Measurements from ENCODE around the gene SLF2.

Gene SLF2

DNA sequence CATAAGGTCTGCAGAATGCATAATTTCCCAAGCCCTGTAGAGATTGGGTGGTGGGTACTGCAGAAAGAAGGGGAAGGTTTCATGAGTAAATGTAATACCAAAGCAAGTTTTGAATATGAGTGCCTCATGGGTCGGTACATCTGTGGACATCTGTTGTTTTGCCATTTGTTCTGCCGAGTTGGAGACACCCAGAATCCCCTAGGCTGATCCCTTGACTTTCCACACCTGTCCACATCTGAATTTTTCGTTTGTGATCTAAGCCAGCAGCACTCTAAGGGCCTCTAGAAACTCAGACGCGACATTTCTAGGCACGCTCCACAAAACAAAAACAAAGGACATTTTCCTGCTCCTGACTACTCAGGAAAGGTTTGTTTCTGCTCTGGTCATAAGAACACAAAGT, 11.7 kb upstream of the SLF2 start:
- no peak for DNase-seq

DNA sequence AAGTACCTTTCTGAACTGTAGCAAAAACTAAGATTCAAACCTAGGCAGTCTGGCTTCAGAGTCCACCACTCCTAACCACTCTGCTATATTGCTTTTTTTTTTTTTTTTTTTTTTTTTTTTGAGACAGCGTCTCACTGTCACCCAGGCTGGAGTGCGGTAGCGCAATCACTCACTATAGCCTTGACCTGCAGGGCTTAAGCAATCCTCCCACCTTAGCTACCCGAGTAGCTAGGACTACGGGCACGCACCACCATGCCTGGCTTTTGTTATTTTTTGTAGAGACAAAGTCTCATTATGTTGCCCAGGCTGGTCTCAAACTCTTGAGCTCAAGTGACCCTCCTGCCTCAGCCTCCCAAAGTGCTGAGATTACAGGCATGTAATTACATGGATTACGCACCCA, 10.1 kb upstream of the SLF2 start:
- DNase-seq, result no peak

DNA sequence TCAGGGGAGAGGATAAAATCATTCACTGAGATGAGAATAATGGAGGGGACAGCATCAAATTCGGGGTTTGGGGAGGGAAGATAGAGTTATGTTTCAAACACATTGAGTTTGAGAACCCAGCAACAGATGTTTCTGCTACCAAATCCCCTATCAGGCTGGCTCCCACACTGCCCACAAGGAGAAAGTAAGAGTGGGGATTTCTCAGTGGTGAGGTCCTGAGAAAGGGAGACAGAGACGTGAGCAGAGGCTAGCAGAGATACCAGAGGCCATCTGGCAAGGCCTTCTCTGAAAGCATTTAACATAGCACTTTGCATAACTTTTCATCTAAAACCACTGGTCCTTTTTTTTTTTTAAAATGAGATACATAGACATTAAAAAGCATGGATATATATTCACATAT, 7.8 kb upstream of the SLF2 start:
- no peak for DNase-seq

DNA sequence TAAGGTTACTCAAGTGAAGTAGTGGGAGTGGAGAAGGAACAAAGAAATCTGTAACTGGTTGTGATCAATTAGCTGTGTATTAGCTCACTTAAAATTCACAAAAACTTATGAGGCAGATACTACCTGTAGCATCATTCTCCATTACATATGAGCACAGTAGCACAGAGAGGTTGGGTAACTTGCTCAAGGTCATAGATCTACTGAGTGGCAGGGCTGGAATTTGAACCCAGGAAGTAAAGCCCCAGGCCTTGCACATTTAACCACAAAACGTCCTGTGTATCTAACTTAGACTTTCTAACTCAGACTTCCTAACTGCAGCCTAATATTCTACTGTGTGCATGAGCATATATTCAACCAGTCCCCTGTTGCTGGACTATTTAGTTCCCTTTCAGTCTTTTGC, 5.6 kb upstream of the SLF2 start:
- DNase-seq, result no peak

DNA sequence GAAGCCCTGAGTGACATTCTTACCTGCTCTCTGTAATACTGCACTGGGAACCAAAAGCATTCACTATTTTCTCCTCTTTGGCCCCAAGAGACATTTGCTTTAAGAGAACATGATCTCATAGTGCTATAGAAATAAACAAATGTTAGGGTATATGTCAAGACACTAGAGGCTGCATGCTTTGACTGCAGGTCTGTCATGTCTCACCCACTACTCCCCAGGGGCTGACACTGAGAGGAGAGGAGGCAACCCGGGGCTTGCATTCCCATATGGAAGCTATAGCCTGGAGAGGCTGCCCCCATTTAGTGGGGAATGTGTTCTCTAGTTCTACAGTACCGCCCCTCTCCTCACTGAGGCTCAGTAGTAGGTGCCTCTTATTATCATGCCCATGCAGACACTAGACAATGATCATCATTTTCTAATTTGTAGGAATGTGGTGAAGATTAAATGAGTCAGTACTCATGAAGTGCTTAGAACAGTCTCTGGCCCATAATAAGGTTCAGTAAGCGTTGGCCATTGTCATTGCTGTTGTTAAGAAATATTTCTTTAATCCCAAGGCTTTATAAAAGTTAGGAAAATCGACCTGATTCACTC, 4.9 kb upstream of the SLF2 start:
- DNase-seq, result no peak

DNA sequence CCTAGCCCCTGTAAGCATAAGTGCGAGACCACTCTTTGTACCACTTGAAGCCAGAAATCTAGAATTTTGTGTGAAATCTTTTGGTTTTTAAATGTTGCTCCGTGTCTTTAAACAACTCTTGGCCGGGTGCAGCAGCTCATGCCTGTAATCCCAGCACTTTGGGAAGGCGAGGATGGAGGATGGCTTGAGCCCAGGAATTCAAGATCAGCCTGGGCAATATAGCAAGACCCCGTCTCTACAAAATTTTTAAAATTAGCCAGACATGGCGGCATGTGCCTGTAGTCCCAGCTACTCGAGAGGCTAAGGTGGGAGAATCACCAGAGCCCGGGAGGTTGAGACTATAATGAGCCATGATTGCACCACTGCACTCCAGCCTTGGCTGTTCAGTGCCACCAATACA, 4.4 kb upstream of the SLF2 start:
- no peak for DNase-seq

DNA sequence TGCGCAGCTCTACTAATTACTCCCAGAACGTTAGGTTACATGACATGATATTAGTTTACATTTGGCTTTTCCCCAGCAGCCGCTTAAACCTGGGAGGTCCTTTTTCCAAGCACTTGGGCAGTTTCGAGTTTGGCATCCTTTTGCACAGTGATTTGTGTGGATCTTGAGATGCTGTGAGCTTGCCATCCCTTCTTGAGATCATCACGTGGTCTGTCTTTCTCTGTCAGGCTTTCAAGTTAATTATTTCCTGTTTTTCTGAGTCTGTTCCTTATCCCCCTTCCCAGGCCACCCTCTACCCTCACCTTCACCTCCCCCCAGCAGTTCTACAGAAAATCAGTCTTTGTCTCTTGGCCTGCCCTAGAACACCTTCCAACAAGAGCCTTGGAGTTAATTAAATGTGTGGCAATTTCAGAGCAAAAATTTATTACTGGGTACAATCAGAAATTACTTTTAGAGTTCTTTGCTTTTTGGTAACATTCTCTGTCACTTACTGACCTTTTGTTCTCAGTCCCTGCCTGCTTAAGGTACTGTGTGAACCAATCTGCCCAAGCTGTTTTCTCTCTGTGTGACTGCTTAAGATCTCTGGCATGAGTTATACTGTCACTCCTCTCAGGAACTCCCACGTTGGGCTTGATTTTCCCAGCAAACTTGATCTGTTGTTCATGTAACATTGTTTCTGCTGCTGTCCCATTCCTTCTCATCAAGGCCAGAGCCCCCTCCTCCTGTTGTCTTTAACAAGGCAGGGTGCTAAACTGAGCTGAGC, 3.1 kb upstream of the SLF2 start:
- peak; percentile 17 for DNase-seq

DNA sequence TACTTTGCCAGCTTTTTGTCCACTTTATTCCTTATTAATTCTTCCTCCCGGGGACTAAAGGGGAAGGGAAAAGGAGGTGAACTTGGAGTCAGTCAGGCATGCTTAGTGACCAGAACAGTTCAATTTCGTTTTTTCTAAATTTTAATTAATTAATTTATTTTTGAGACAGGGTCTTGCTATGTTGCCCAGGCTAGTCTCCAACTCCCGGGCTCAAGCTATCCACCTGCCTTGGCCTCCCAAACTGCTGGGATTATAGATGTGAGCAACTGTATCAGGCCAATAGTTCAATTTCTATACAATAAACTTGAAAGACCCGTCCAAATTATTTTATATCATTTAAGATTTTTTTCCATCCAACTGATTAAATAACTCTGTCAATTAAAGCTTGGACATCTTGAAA, 1.3 kb upstream of the SLF2 start:
- no peak for DNase-seq

DNA sequence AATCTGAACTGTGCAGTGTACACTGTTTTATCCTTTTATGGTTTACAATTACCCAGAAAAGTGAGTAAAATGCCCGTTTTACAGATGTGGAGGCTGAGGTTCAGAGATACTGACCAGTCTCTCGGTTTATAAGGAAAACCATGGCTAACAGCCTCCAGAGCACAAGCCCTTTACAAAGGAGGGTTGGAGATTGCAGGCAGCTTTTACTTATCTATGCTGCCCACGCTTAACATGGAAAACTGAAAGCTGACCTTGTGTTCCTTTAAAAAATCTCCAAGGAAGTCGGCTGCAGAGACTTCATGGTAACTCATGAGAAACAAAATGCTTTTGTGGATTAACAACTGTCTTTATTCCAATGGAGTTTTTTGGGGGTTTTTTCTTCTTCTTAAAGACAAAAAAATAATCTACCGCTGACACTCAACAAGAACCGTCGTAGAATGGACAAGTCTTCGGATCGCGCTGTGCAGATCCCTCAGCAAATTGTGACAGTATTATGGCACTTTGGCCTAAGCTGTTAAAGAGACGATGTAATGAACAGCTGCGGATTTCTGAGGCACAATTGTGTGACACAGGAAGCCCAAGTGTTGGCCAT, 654 bp upstream of the SLF2 start:
- DNase-seq, result no peak

DNA sequence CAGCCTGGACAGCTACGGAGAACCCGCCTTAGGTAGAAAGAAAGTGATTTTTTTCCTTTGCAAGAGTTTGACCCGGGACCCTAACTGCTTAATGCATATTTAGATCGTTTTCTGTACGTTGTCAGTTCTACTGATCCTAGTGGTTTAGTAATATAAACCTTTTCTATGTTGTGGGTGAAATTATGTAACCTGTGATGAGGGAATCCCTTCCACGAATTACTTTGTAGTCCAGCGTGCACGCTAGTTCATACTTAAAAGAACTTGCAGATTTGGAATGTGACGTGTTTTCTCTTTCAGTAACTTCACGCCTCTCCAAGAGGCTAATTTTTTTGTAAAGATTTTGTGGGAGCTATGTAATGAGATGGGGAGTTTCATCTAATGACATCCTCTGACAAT, 705 bp downstream of the SLF2 start:
- DNase-seq, result no peak

DNA sequence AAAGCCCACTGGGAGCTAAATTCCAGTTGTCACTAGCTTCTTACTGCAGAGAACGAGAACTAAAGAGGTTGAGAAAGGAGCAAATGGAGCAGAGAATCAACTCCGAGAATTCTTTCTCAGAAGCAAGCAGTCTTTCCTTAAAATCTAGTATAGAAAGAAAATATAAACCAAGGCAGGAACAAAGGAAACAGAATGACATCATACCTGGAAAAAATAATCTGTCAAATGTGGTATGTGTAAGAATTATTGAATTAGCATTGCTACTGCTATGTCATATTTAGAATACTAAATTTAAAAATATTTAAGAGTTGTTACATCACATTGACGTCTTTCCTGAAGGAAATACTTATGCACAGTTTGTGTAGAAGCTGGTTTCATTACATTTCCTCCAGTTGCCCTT, 4.3 kb downstream of the SLF2 start:
- no peak for DNase-seq

DNA sequence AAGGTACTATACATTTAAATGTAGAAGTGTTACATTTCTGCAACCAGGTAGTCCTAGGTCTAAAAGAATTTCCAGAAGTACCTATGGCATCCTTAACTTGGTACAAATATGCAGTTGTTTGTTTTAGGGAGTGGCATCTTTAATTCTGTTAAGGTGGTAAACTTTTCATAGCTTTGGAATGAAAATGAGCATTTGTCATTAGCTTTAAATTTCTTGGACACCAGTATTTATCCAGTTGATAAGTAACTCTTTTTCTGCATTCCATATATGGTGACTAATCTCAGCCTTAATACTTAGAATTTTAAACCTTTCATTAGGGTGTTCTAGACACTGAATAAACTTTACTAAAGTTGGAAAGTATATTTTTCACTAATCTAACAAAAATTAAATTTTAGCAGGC, 10.8 kb downstream of the SLF2 start:
- DNase-seq, result no peak

DNA sequence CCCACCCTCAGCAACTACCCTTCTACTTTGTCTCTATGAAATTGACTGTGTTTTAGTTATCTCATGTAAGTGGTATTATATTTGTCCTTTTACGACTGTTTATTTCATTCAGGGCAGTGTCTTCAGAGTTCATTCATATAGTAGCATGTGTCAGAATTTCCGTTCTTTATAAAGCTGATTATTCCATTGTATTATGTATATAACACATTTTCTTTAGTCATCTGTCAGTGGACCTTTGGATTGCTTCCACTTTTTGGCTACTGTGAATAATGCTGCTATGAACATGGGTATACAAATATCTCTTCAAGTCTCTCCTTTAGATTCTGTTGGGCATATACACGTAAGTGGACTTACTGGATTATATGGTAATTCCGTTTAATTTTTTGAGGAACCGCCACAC, 14.5 kb downstream of the SLF2 start:
- no peak for DNase-seq

DNA sequence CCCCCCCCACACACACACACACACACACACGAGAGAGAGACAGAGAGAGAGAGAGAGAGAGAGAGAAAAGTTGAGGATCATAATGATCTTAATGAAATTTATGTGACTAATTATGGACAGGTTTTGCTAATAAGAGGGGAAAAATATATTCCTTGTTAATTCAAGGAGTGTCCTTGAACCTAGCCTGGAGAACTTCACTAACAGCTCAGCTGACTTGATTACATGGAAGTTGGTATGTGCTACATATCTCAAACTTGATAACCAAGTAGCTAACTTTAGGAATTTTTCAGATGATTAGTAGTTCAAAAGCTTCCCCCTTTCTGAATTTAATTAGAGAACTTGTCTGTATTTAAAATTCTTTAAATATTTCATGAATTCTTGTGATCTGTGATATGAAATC, 15.3 kb downstream of the SLF2 start:
- no peak for DNase-seq

DNA sequence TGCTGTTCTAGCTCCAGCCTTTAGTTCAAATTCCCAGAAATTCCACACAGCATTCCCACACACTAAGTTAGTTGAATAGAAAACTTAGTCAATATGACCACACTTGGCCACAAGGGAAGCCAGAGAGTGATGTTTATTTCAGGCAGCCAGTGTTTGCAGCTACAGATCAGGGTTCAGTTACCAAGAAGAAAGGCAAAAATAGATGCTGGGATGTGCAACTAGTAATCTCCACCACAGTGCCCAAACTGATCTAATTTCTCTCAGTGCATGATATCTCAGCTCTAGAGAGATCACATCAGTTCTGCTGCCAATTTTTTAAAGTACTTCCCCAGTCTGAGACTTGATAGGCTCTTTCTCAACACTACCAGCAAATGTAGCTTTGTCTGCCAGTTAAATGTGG, 17.6 kb downstream of the SLF2 start:
- DNase-seq, result no peak

DNA sequence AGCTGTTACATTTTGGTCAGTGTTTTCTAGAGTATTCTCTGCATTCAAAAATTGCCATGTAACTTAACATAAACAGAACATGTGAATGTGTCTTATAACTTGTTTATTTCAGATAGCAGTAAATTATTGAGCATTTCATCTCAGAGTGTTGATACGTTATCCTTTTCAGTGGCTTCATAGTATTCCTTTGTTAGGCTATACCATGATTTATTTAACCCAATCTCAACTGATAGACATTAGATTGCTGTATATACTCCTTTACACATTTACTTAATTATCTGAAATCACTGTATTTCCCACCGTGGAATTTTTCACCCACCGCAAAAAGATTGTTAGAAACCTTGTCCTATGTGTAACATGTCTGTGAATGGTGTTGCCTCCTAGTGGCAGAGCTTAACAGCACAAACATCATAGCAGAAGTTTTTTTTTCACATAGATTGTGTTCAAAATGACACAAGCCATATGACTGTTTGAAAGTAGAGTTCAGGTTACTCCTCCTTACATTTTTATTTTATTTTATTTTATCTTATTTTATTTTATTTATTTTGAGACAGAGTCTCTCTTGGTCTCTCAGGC, 21.4 kb downstream of the SLF2 start:
- no peak for DNase-seq

DNA sequence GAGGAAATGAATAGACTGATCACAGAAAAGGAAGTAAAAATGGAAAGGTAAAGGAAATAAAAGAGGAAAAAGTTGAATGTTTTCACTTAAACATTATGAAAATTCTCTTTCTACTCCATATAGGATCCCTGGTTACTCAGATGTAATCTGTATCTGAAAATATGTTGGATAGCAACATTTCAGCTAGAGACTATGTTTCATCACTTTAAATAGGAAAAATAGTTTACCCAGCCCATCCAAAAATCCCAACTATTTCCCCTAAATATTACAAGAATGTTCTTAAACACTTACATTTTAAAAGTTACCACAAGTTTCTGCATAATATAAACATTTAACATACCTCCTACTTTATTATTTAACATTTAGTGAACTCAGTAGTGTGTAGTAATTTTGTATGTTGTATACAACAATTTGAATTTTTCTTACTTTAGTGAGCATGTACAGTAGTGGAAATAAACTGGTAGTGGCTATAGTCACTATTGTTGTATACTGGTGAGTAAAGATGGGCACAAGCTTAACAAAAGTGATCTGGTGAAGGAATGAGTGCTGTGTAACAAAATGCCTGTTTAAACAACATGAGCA, 27.1 kb downstream of the SLF2 start:
- DNase-seq, result no peak

DNA sequence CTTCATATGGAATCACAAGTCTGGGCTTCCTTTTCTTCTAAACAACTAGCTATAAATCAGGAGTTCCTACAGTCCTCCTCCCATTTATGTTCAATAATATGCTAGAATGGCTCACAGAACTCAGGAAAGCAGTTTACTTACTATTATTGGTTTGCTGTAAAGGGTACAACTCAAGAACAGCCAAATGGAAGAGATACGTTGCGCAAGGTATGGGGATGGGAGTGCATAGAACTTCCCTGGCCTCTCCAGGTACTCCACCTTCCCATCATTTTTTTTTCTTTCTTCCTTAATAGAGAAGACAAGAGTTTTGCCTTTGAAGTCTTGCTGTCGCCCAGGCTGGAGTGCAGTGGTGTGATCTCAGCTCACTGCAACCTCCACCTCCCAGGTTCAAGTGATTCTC, 29.5 kb downstream of the SLF2 start:
- DNase-seq, result no peak

DNA sequence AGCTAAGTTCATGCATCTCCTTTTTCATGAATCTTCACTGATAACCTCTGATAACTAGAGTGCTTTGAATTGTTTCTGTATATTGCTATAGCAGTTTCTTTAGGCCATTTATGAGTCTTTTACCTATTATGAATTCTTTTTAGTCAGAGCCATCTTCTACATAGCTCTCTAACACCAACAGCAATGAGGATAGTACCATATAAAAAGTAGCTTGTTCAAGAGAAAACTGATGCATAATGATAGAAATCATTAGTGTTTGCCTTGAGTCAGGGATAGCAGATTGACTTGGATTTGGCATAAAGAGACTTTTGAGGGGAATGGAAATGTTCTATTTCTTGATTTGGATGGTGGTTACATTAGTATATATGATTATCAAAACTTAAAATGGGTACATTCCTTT, 30.7 kb downstream of the SLF2 start:
- DNase-seq, result no peak

DNA sequence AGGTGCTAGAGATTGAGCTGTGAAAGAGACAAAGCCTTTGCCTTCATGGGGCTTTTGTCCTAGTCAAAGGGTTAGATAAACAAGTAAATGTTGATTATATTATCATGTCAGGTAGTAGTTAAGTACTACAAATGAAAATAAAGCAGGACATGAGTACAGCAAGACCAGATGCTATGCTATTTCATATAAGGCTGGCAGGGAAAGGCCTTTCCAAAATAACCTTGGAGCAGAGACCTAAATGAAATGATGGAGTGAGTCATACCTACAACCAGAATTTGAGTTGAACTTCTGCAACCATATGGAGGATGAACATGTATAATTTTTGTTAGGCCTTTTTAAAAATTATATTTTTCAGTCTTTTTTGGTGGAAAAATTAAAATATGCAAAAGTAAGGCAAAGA, 33.0 kb downstream of the SLF2 start:
- DNase-seq, result no peak

DNA sequence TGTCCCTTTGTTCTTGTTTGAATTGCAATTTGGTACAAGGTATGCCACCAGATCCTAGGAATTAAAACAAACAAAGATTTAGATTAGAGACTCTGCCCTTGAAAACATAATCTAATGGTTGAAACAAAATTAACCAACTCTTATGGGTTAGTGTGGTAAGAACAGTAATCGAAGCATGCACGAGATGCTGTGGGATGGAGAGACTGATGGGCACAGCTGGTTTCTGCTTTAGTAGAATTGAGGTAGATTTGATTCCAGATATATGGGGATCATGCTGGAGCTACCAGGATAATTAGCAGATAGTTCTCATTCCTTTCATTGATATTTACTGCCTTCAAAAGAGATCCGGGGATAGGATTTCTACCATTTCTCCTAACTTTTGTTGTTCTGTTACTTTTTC, 36.2 kb downstream of the SLF2 start:
- no peak for DNase-seq

DNA sequence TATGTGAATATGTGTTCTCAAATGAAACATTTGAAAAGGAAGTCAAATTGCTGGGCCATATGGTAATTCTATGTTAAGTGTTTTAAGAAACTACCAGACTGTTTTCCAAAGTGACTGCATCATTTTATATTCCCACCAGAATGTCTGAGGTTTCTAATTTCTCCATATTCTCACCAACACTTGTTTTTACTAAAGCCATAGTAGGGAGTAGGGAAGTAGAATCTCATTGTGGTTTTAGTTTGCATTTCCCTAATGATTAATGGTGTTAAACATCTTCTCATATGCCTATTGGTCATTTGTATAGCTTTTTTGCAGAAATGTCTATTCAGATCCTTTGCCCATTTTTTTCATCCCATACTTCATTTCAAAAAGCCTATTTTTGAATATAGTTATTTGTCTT, 47.5 kb downstream of the SLF2 start:
- no peak for DNase-seq

DNA sequence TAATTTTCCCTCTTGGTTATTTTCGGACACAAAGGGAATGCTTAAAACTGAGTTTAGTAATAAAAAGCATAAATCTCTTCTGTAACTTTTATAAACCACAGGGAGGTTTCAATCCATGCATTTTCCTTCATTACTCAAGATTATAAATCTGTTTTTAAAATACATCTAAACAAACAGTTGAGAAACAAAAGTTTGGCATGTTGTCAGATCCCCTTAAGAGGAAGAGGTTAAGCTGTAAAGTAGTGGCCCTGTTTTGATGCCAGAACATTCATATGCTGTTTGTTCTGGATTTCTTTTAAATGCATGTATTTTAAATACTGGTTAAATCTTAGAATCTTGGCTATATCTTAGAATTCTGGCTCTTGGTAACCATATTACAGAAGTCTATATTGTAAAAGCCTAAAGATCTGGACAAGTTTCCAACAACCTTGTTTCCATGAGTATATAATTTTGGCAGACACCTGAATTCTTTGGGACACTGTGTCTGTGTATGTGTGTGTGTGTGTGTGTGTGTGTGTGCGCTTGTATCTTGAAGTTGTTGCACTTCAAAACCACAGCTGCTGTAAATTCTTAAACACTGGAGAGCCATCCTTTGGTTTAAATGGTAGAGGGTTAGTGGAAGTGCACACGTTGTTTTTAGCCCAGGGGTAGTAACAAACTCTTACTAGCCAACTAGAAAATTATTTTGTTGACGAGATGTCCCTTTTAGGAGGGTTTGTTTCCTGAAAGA, 49.8 kb downstream of the SLF2 start:
- DNase-seq, result no peak
